GM12891 (cell line): ENCODE results near the gene STAP1.
"Not testable (repeated sequence)": the region's sequence is repeated elsewhere in the genome, so short reads cannot be mapped to it uniquely, and the experiment has no call there.

Experiments
- DNase-seq: peaks from one replicate; pipeline ENCODE4 v3.0.0; 2011; ENCODE audit warnings: low spot score; ENCODE audit not compliant: insufficient read length
- FAIRE-seq: peaks from 2 replicates; lab custom pipeline; 2011; peaks lifted over from hg19 to GRCh38; lab: Jason Lieb, UNC
- PAX5 ChIP-seq: IDR thresholded peaks from 2 replicates; pipeline ENCODE4 v1.6.1; 2011; ENCODE audit warnings: low read length, moderate library complexity, mild to moderate bottlenecking; ENCODE audit not compliant: insufficient read depth, severe bottlenecking
- POLR2A ChIP-seq: IDR thresholded peaks from 2 replicates; pipeline ENCODE4 v1.6.1; 2011; ENCODE audit warnings: low read depth, low read length, control low read depth
- POLR2AphosphoS5 ChIP-seq: IDR thresholded peaks from 2 replicates; pipeline ENCODE4 v1.6.1; 2011; ENCODE audit warnings: low read depth, low read length, control low read depth
- POU2F2 ChIP-seq: IDR thresholded peaks from 2 replicates; pipeline ENCODE4 v1.6.1; 2011; ENCODE audit warnings: low read depth, mild to moderate bottlenecking, control low read depth, low read length, moderate library complexity
- SPI1 ChIP-seq: IDR thresholded peaks from 2 replicates; pipeline ENCODE4 v1.6.1; 2011; ENCODE audit warnings: low read depth, low read length, control low read depth
- TAF1 ChIP-seq: IDR thresholded peaks from 2 replicates; pipeline ENCODE4 v1.6.1; 2011; ENCODE audit warnings: low read depth, low read length, control low read depth

Gene STAP1

GRCh38 chr4:67539830-67540229 lies 18.7 kb upstream of the STAP1 start:
- FAIRE-seq (no peak), DNase-seq (no peak)
- no peak for TF ChIP-seq TAF1
- TF ChIP-seq POU2F2, result no peak
- no peak for TF ChIP-seq POLR2A
- TF ChIP-seq POLR2AphosphoS5, result no peak
- no peak for TF ChIP-seq PAX5
- TF ChIP-seq SPI1, result no peak

GRCh38 chr4:67542076-67542475 lies 16.5 kb upstream of the STAP1 start:
- no peak for FAIRE-seq
- TF ChIP-seq SPI1 (no peak), PAX5 (no peak), POU2F2 (no peak), TAF1 (no peak), POLR2A (no peak), POLR2AphosphoS5 (no peak)
- no peak for DNase-seq

- TF ChIP-seq POU2F2, result peak; percentile 77; the same call in 1 of the 2 replicates
- TF ChIP-seq POLR2A, result peak; percentile 97
- peak; percentile 17 for TF ChIP-seq PAX5
- peak; percentile 92 for TF ChIP-seq TAF1
- peak; percentile 96 for TF ChIP-seq POLR2AphosphoS5
- no peak for TF ChIP-seq SPI1
These were observed 13.1 kb upstream of the STAP1 start, which contains the start of gene CENPC for GRCh38 chr4:67545199-67546003. TSS of gene CENPC (minus strand) at chr4:67545503. CDS start at chr4:67545355, 148 bp downstream.

GRCh38 chr4:67546004-67546356 lies 12.5 kb upstream of the STAP1 start:
- no peak for DNase-seq
- FAIRE-seq, result no peak
- no peak for TF ChIP-seq PAX5
- TF ChIP-seq TAF1, result no peak
- no peak for TF ChIP-seq SPI1
- TF ChIP-seq POLR2A, result no peak
- no peak for TF ChIP-seq POLR2AphosphoS5
- no peak for TF ChIP-seq POU2F2

More at GRCh38 chr4:67545199-67546003, 13.1 kb upstream of the STAP1 start, which contains the start of gene CENPC:
- DNase-seq (peak; percentile 63), FAIRE-seq (peak; percentile 98)

GRCh38 chr4:67546971-67547370 lies 11.6 kb upstream of the STAP1 start:
- DNase-seq, result no peak
- TF ChIP-seq POLR2AphosphoS5 (no peak), POU2F2 (no peak), TAF1 (no peak), SPI1 (no peak), POLR2A (no peak), PAX5 (no peak)
- no peak for FAIRE-seq

GRCh38 chr4:67549123-67549522 lies 9.4 kb upstream of the STAP1 start:
- DNase-seq (no peak), FAIRE-seq (peak; percentile 50)
- TF ChIP-seq PAX5 (no peak), SPI1 (no peak), TAF1 (no peak), POLR2AphosphoS5 (no peak), POU2F2 (no peak), POLR2A (no peak)

GRCh38 chr4:67550451-67550850 lies 8.1 kb upstream of the STAP1 start:
- TF ChIP-seq POLR2AphosphoS5, result no peak
- TF ChIP-seq SPI1, result no peak
- no peak for TF ChIP-seq TAF1
- no peak for TF ChIP-seq PAX5
- no peak for TF ChIP-seq POLR2A
- TF ChIP-seq POU2F2, result no peak
- no peak for DNase-seq
- peak; percentile 40 for FAIRE-seq

- FAIRE-seq, result peak; percentile 40
- no peak for TF ChIP-seq TAF1
- TF ChIP-seq POLR2AphosphoS5, result no peak
- no peak for TF ChIP-seq POU2F2
- TF ChIP-seq PAX5, result no peak
- TF ChIP-seq POLR2A, result no peak
- TF ChIP-seq SPI1, result no peak
- DNase-seq, result no peak
These were observed 7.7 kb upstream of the STAP1 start for GRCh38 chr4:67550857-67551256.

GRCh38 chr4:67552146-67552792 lies 6.3 kb upstream of the STAP1 start:
- DNase-seq, result not testable (repeated sequence)

More at GRCh38 chr4:67552146-67552792, 6.3 kb upstream of the STAP1 start:
- not testable (repeated sequence) for FAIRE-seq
